ENCODE data around the gene KCNJ4.

- no peak for TF ChIP-seq CTCF (IDR thresholded peaks at IDR 0.05)
- TF ChIP-seq ZFX (IDR thresholded peaks at IDR 0.05; ENCODE audit: borderline replicate concordance) = no peak
These were observed 39.5 kb upstream of the KCNJ4 start for GRCh38 chr22:38494498-38494897.
